Measurements from ENCODE around the gene EFEMP2.
A peak's percentile ranks its signal among the peaks of the same experiment; 100 is the strongest.

The EFEMP2 gene

GRCh38 chr11:65885231-65885630 lies 12.6 kb upstream of the EFEMP2 start:
- no peak for DNase-seq (ENCODE audit: low read depth in 2 of 2, low spot score in 1 of 2)

DNA sequence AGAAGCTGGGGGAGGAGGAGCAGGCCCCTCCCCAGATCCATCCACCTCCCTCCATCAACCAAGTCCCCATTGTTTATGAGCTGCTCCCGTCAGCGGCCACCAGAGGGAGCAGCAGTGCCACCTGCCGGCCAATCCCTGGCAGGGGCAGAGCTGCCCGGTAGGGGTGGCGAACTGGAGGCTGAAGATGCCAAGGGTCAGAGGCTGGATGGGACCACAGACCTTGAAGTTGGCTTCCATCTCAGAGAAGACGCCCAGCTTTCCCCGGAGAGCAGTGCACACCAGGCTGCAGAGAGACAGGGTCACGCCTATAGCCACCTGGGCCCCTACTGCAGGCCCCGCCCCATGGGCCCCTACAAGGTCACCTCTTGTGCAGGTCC lies 12.1 kb upstream of the EFEMP2 start:
- DNase-seq (ENCODE audit: low read depth in 2 of 2, low spot score in 1 of 2), result peak in 1 of 2 donors; percentile 59

DNA sequence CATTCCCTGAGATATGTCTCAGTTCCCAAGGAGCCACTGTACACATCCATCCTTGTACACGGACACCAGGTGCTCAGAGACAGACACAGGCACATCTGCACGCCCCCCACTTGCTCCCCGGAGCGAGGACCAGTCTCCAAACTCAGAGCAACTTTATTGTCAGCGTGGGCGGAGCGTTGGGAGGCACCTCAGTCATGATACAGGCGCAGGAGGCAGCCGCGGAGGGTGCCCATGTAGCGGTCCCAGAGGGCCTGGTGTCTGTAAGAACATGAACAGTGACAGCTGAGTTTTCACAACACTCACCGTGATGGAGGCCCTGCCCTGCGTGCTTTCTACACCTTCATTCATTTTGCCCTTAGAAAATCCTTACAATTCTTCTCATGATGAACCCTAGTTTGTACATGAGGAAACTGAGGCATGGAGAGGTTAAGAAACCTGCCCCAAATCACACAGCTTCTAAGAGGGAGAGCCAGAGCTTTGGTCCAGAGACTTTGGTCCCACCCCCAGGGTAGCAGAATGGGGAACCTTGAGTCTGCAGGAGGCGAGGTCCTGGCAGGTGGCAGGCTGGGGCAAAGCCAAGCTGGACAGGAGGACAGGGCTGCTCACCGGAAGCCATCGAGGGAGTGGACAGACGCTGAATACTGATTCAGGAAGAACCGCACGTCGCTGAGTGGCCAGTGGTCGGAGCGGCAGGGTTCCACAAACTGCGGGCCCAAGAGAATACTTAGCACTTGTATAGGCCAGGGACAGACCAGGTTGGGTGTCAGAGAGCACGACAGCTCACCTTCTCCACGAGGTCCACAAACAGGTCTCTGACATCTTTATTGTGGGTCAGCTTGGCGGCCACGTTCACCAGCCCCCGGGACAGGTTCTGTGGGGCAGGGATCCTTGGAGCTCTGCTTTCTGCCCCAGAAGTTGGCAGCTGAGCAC lies 11.5 kb upstream of the EFEMP2 start:
- DNase-seq (ENCODE audit: low read depth in 2 of 2, low spot score in 1 of 2), result no peak

- DNase-seq (ENCODE audit: low read depth in 2 of 2, low spot score in 1 of 2), result no peak
These were observed 10.6 kb upstream of the EFEMP2 start for GRCh38 chr11:65883058-65883761.

- no peak for DNase-seq (ENCODE audit: low read depth in 2 of 2, low spot score in 1 of 2)
These were observed 9.8 kb upstream of the EFEMP2 start for GRCh38 chr11:65882120-65883057.

DNA sequence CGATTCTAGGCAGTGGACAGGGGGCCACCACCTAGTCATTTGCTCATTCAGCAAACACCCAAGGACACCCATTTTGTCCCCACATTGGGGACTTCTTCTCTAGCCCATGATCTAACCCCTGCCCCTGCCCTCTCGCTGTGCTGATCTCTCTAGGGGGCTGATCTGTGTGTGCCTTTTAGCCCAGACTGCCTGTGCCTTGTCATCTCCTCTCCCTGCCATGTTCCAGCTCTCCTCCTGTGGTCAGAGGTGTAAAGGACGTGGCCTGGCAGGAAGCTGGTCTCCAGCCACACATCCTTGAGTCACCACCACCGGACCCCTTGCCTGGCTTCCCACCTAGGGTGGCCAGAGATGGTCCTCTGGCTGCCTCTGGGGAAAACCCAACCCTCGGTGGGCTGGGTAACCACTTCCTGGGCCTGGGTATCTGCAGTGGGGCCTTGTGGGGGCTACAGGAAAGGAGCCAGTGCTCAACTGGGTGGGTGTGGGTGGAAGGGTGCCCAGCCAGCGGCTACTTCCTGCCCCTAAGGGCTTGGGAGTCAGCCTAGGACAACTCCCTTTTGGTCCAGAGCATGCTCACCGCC lies 8.3 kb upstream of the EFEMP2 start:
- DNase-seq (ENCODE audit: low read depth in 2 of 2, low spot score in 1 of 2), result no peak

DNA sequence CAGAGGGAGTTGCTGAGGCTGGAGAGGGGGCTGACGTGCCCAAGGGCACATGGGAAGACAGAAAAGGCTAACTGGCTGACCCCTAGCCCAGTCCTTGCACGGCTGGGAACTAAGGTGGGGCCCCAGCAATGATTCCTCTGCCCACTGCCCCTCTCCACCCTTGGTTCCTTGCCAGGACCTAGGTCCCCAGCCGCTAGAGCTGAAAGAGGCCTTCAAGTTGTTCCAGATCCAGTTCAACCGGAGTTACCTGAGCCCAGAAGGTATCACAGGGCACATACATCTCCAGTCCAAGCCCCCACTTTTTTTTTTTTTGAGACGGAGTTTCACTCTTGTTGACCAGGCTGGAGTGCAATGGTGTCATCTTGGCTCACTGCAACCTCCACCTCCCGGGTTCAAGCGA lies 7.4 kb upstream of the EFEMP2 start:
- no peak for DNase-seq (ENCODE audit: low read depth in 2 of 2, low spot score in 1 of 2)

DNA sequence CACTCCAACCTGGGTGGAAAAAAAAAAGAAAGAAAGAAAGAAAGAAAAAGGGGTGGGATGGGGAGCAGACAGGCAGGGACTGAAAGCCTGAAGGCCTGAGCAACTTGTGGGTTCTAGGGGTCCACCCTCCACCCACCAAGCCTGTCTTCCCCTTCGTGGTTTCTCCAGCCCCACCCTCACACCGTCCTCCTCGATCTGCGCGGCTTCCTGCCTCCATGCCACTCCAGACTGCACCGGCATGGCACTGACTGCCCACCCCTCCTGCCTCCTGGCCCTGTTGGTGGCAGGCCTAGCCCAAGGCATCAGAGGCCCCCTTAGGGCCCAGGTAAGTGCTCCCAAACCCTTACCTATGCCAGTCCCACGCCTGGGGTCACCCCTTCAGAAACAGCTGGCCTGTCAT lies 7.0 kb upstream of the EFEMP2 start, which contains the start of gene CTSW:
TSS of gene CTSW (plus strand) at position 221 of the 400 bp plus-strand sequence. CDS start at position 239, 18 bp downstream.
- no peak for DNase-seq (ENCODE audit: low read depth in 2 of 2, low spot score in 1 of 2)

DNA sequence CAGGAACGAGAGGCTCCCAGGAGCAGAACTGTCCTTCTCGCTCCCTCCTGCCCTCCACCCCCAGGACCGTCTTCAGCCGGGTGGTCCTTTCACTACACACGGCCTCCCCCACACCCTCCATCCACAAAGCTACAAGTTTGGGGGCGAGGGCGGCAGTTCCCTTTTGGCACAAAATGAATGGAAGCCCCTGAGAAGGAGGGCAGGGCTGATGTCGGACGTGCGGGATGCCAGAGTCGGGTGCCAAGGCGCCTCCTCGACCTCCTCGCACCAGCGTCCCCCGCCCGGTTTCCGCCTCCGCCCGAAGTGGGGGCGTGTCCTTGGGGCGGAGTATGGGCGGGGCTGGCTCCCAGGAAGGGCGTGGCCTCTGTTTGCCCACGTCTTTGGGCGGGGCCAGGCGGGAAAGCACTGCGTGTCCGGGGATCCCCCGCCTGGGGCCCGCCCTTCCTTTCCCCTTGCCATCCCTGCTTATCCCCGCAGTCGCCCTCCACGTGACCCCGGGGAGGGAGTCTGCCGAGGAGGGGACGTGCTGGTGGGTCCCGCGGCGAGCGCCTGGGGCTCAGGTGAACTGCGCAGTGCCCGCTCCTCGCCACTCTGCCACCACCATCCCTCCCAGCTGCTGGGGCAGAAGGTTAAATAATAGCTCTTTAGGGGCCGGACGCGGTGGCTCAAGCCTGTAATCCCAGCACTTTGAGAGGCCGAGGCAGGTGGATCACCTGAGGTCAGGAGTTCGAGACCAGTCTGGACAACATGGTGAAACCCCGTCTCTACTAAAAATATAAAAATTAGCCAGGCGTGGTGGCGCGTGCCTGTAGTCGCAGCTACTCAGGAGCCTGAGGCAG lies 937 bp upstream of the EFEMP2 start:
- peak; percentile 88 to 95 for DNase-seq (ENCODE audit: low read depth in 2 of 2, low spot score in 1 of 2)

DNA sequence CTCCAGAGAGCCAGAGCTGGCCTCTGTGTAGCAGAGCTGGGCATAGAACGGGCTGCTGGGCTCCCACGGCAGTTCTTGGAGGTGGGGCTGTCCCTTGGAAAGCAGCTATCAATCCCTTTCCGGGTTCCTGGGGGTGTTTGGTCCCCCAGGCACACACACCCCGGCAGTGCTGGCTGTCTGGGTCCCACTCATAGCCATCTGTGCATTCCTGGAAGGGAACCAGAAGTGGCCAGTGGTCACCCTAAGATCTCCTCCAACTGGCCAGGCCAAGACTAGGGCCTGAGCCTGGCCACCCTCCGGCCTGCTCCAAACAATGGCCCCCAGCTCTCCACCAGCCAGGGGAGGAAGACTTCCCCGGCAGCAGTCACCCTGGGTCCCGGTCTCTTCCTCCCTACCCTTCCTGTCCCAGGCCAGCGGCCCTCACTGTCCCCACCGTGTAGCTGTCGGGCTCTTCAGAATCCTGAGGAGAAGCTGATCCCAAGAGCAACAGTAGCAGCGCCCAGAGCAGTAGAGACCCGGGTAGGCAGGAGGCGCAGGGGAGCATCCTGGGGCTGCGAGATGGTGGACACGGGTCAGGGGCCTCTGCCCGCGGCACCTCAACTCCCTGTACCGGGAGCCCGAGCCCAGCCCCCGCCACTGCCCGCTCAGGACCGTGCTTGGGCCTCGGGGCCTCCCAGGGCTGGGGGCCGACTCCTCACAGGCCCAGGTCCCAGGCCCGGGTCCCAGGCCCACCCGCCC lies 620 bp downstream of the EFEMP2 start:
- DNase-seq (ENCODE audit: low read depth in 2 of 2, low spot score in 1 of 2), result no peak

- DNase-seq (ENCODE audit: low read depth in 2 of 2, low spot score in 1 of 2), result no peak
These were observed 1.6 kb downstream of the EFEMP2 start for GRCh38 chr11:65870706-65871681.

DNA sequence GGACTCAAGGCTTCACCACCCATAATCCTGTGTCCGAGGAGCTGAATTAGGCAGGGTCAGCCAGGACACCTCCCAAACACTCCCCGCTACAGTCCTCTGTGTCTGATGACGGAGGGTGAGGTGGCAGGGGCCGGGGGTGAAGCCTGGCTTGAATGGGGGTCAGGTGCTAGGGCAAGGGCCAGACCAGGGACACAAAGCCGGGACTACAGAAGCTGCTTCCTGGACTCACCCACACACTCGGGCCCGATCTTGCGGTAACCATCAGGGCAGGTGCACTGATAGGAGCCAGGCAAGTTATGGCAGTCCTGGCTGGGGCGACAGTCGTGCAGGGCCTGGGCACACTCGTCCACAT lies 2.3 kb downstream of the EFEMP2 start:
- no peak for DNase-seq (ENCODE audit: low read depth in 2 of 2, low spot score in 1 of 2)

DNA sequence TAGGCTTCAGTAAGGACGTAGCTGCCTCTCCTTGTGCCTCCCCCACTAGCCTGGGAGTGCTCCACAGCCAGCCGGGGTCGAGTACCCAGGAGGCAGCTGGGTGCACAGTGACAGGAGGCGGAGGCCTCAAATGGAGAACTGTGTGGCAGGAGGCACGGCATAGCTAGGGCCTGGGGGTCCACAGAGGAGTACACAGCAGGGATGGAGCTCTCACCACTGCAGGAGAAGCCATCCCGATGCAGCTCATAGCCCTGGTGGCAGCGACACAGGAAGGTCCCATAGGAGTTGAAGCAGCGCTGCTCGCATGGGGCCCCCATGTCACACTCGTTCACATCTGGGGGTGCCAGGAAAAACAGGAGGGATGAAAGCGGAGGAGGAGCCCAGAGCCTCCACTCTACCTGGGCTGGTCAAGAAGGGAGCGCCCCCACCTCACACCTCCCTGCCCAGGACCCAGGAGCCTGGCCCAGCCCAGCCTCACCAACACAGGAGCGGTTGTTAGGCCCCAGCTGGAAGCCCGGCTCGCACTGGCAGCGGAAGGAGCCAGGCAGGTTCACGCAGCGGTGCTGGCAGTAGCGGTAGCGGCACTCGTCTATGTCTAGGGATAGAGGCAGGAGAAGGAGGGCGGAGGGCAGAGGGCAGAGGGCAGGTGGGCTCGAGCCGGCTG lies 2.8 kb downstream of the EFEMP2 start:
- no peak for DNase-seq (ENCODE audit: low read depth in 2 of 2, low spot score in 1 of 2)

- no peak for DNase-seq (ENCODE audit: low read depth in 2 of 2, low spot score in 1 of 2)
These were observed 3.7 kb downstream of the EFEMP2 start for GRCh38 chr11:65868907-65869306.

- DNase-seq (ENCODE audit: low read depth in 2 of 2, low spot score in 1 of 2), result no peak
These were observed 4.4 kb downstream of the EFEMP2 start for GRCh38 chr11:65868076-65868667.

GRCh38 chr11:65867284-65868071 lies 5.1 kb downstream of the EFEMP2 start:
- no peak for DNase-seq (ENCODE audit: low read depth in 2 of 2, low spot score in 1 of 2)

Measured in stimulated activated CD8-positive, alpha-beta memory T cell treated with anti-CD3 and anti-CD28 coated beads, Interleukin-4, amount 100 ng/mL, for 4 hours (primary cell).